Smooth muscle cell (in vitro differentiated cells): Measurements from ENCODE around the gene MYO5B. TPM values are rescaled to one million over a fixed set of nuclear protein-coding genes. Genes with fewer than 3 reads are reported as not detected.

Experiments used
- DNase-seq: peaks from one replicate; lab custom pipeline; 2025; ENCODE audit not compliant: unreplicated experiment; lab: John Stamatoyannopoulos, UW
- H2AFZ ChIP-seq: fragments of 200-600 bp; sonication (generic); 2 replicates; pipeline ENCODE4 v1.6.0; 2016; ENCODE audit warnings: antibody characterized with exemption, low read depth, mild to moderate bottlenecking
- H3F3A ChIP-seq: fragments of 200-600 bp; sonication (generic); 2 replicates; pipeline ENCODE4 v1.6.0; 2017; ENCODE audit warnings: antibody characterized with exemption, low read depth
- H3K27ac ChIP-seq: fragments of 200-600 bp; sonication (generic); 2 replicates; pipeline ENCODE4 v1.5.1; 2016; ENCODE audit warnings: low read depth, mild to moderate bottlenecking
- H3K27me3 ChIP-seq: fragments of 200-600 bp; sonication (generic); 2 replicates; pipeline ENCODE4 v1.6.1; 2016; ENCODE audit warnings: low read depth, mild to moderate bottlenecking
- H3K36me3 ChIP-seq: fragments of 200-600 bp; sonication (generic); 2 replicates; pipeline ENCODE4 v1.5.1; 2016; ENCODE audit warnings: low read depth
- H3K4me1 ChIP-seq: fragments of 200-600 bp; sonication (generic); 2 replicates; pipeline ENCODE4 v1.5.1; 2016; ENCODE audit warnings: low read depth
- H3K4me2 ChIP-seq: fragments of 200-600 bp; sonication (generic); 2 replicates; pipeline ENCODE4 v1.6.0; 2016; ENCODE audit warnings: mild to moderate bottlenecking
- H3K4me3 ChIP-seq: fragments of 200-600 bp; sonication (generic); 2 replicates; pipeline ENCODE4 v1.5.1; 2016; ENCODE audit warnings: mild to moderate bottlenecking
- H3K79me2 ChIP-seq: fragments of 200-600 bp; sonication (generic); 2 replicates; pipeline ENCODE4 v1.6.0; 2016; ENCODE audit warnings: low read depth, mild to moderate bottlenecking
- H3K9ac ChIP-seq: fragments of 200-600 bp; sonication (generic); 2 replicates; pipeline ENCODE4 v1.6.0; 2016; ENCODE audit warnings: low read depth
- H3K9me3 ChIP-seq: fragments of 200-600 bp; sonication (generic); replicated peaks from 2 replicates; pipeline ENCODE4 v1.5.1; 2016; ENCODE audit warnings: low read depth
- H4K20me1 ChIP-seq: fragments of 200-600 bp; sonication (generic); 2 replicates; pipeline ENCODE4 v1.6.0; 2016; ENCODE audit warnings: low read depth
- WGBS: methylation state at CpG from one replicate; pipeline ENCODE4 v1.1.7; 2016; ENCODE audit warnings: low lambda C conversion rate; 5-methylcytosine and 5-hydroxymethylcytosine counted together
- polyA plus RNA-seq: library from polyadenylated mRNA; unstranded; fragments of >200 nt; fragmentation: Nextera tagmentation; extraction: Ambion mirVana; gene quantifications from 2 replicates; pipeline ENCODE4 v1.2.1, GENCODE V29; 2016
- total RNA-seq: library from RNA; depleted of rRNA; stranded (reverse); fragments of >200 nt; gene quantifications from 2 replicates; pipeline ENCODE4 v1.2.3, GENCODE V29; 2014
- TF ChIP-seq, protein P1 (sequence below): fragments of 200-600 bp; sonication (generic); IDR thresholded peaks from 2 replicates; pipeline ENCODE4 v1.5.1; 2017; ENCODE audit warnings: borderline replicate concordance, mild to moderate bottlenecking, antibody characterized with exemption; ENCODE audit not compliant: insufficient read depth, poor library complexity, severe bottlenecking

The MYO5B gene
- total and polyA plus RNA-seq, 2 experiments from 2014 or later: 1.7 to 25.3 TPM

DNA sequence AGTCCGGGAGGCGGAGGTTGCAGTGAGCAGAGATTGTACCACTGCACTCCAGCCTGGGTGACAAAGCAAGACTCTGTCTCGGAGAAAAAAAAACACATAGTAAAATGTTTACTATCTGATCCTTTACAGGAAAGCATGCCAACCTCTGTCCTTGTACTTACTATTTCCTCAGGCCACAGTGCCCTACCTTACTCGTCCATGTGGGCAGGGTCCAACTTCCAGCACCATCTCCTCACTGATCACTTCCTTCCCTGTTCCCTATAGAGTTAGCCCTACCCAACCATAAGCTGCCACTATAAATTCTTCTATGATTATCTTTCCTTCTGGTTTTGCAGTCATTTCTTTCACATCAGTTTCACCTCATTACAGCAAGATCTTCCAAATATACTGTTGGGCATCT lies 136.2 kb downstream of the MYO5B start:
- no peaks in the 10 kb centered on the region for H4K20me1 ChIP-seq
- H3K27ac ChIP-seq: no peak overlapping the region
- no peak overlapping the region for H2AFZ ChIP-seq
- no peaks in the 10 kb centered on the region for H3F3A ChIP-seq
- H3K36me3 ChIP-seq: no peaks in the 10 kb centered on the region
- no peaks in the 10 kb centered on the region for H3K9me3 ChIP-seq
- DNase-seq: no peak
- 93% methylated on average over 4 of the region's 4 CpGs for WGBS
- no peaks in the 10 kb centered on the region for H3K4me1 ChIP-seq
- no peak overlapping the region for H3K4me3 ChIP-seq
- no peak overlapping the region for H3K4me2 ChIP-seq
- H3K79me2 ChIP-seq: no peaks in the 10 kb centered on the region
- no peak overlapping the region for H3K9ac ChIP-seq
- TF ChIP-seq, protein P1, sequence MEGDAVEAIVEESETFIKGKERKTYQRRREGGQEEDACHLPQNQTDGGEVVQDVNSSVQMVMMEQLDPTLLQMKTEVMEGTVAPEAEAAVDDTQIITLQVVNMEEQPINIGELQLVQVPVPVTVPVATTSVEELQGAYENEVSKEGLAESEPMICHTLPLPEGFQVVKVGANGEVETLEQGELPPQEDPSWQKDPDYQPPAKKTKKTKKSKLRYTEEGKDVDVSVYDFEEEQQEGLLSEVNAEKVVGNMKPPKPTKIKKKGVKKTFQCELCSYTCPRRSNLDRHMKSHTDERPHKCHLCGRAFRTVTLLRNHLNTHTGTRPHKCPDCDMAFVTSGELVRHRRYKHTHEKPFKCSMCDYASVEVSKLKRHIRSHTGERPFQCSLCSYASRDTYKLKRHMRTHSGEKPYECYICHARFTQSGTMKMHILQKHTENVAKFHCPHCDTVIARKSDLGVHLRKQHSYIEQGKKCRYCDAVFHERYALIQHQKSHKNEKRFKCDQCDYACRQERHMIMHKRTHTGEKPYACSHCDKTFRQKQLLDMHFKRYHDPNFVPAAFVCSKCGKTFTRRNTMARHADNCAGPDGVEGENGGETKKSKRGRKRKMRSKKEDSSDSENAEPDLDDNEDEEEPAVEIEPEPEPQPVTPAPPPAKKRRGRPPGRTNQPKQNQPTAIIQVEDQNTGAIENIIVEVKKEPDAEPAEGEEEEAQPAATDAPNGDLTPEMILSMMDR: no peak
- H3K27me3 ChIP-seq: peaks cover 3% of the 10 kb centered on the region

DNA sequence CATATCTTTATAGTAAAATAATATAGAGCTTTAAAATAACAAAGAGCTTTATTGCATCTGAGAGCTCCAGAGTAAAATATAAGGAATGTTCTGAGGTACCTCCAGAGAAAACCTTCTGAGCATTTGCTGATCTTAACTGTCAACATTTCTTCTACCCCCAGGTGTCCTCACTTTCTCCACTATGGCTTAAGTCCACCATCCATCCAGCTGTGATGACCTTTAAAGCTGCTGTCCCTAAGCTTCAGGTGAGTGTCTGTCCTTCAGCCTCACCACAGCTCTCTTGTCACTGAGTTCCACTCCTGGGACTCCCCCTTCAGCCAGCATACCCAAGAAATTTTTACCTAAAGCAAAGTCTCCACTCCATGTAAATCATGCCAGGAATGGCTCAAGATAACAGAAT lies 137.9 kb downstream of the MYO5B start:
- TF ChIP-seq, protein P1: no peak
- Histone ChIP-seq H3K4me2 (no peak overlapping the region), H3K9ac (no peak overlapping the region), H3K36me3 (no peaks in the 10 kb centered on the region), H3K9me3 (no peaks in the 10 kb centered on the region), H4K20me1 (no peaks in the 10 kb centered on the region), H3K27ac (no peak overlapping the region), H3K4me1 (no peaks in the 10 kb centered on the region), H3F3A (no peaks in the 10 kb centered on the region), H2AFZ (no peak overlapping the region), H3K4me3 (no peak overlapping the region), H3K27me3 (peaks cover 3% of the 10 kb centered on the region), H3K79me2 (no peaks in the 10 kb centered on the region)
- DNase-seq: no peak

GRCh38 chr18:50056185-50056584 lies 138.8 kb downstream of the MYO5B start:
- Histone ChIP-seq H2AFZ (no peak overlapping the region), H3K4me2 (no peak overlapping the region), H3K36me3 (no peaks in the 10 kb centered on the region), H3K4me1 (no peaks in the 10 kb centered on the region), H3K9ac (no peak overlapping the region), H3K27ac (no peak overlapping the region), H4K20me1 (no peaks in the 10 kb centered on the region), H3K9me3 (no peaks in the 10 kb centered on the region), H3K27me3 (peaks cover 3% of the 10 kb centered on the region), H3K4me3 (no peak overlapping the region), H3F3A (no peaks in the 10 kb centered on the region), H3K79me2 (no peaks in the 10 kb centered on the region)
- TF ChIP-seq, protein P1: no peak
- no peak for DNase-seq
- WGBS: 86% methylated on average over 1 of the region's 1 CpG

DNA sequence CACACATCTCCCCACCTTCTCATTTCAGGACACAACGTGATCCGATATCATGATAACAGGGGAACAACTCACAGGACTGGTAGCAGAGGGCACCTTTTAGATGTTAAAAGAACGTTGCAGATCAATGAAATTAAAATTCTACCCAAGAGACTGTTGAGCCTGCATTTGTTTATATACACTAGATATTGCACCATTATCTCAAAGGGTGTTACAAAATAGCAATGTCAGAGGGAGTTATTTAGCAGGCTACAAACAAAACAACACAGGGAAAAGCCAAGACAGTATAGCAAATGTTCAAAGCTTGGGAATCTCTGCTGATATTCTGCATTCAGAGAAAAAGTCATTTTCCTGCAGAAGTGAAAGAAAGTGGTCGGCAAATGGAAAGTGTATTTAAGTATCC lies 139.5 kb downstream of the MYO5B start:
- H3F3A ChIP-seq: no peaks in the 10 kb centered on the region
- H2AFZ ChIP-seq: no peak overlapping the region
- no peak overlapping the region for H3K27ac ChIP-seq
- H3K4me3 ChIP-seq: no peak overlapping the region
- H3K79me2 ChIP-seq: no peaks in the 10 kb centered on the region
- H3K36me3 ChIP-seq: no peaks in the 10 kb centered on the region
- no peak overlapping the region for H3K9ac ChIP-seq
- no peak for DNase-seq
- peaks cover 3% of the 10 kb centered on the region for H3K27me3 ChIP-seq
- H4K20me1 ChIP-seq: no peaks in the 10 kb centered on the region
- H3K4me1 ChIP-seq: no peaks in the 10 kb centered on the region
- no peaks in the 10 kb centered on the region for H3K9me3 ChIP-seq
- TF ChIP-seq, protein P1: no peak
- no peak overlapping the region for H3K4me2 ChIP-seq
- WGBS: 92% methylated on average over 4 of the region's 4 CpGs
